Head of caudate nucleus (tissue), 42 donors: ENCODE data around the gene MEX3A.
"Not testable (repeated sequence)": the region's sequence is repeated elsewhere in the genome, so short reads cannot be mapped to it uniquely, and the experiment has no call there.

Experiments used
- DNase-seq, 42 donors: peaks; one replicate each; pipeline versions ENCODE4 v3.0.0 to v3.0.0-alpha.2; 2020 to 2021; ENCODE audit warnings: mixed read lengths in 7 of 42
- intact Hi-C: fragments of 100-400 bp; cut with DNase I; formaldehyde crosslinking; loops from one replicate; pipeline ENCODE4 v1.15.0; 2022

MEX3A gene

GRCh38 chr1:156089704-156090103, 7.4 kb upstream of the MEX3A start:
- no peak for DNase-seq
- intact Hi-C loops: loop anchor here (2.0 kb wide), 1 partner anchor 39 kb away; no protein-coding TSS in a partner anchor

- no peak for DNase-seq
- intact Hi-C loops: no loop called here
These were observed 4.0 kb upstream of the MEX3A start for GRCh38 chr1:156086256-156086662.

GRCh38 chr1:156083800-156084790, 1.8 kb upstream of the MEX3A start:
- intact Hi-C loops: no loop called here
- no peak for DNase-seq

GRCh38 chr1:156081917-156082308, 352 bp downstream of the MEX3A start:
- intact Hi-C loops: no loop called here
- DNase-seq: no peak

GRCh38 chr1:156081180-156081916, 917 bp downstream of the MEX3A start:
- DNase-seq: no peak
- intact Hi-C loops: no loop called here

- intact Hi-C loops: no loop called here
- no peak for DNase-seq
These were observed 1.4 kb downstream of the MEX3A start for GRCh38 chr1:156080863-156081179.

- no peak for DNase-seq
- intact Hi-C loops: no loop called here
These were observed 1.9 kb downstream of the MEX3A start for GRCh38 chr1:156080241-156080862.

GRCh38 chr1:156079762-156080161, 2.5 kb downstream of the MEX3A start:
- DNase-seq: no peak
- intact Hi-C loops: no loop called here

- no peak for DNase-seq
- intact Hi-C loops: no loop called here
These were observed 3.5 kb downstream of the MEX3A start for GRCh38 chr1:156078728-156079127.

- no peak for DNase-seq
- intact Hi-C loops: no loop called here
These were observed 4.9 kb downstream of the MEX3A start for GRCh38 chr1:156077430-156077760.

GRCh38 chr1:156076609-156077429, 5.4 kb downstream of the MEX3A start:
- intact Hi-C loops: no loop called here
- DNase-seq: peak in 2 of 42 donors; percentile 19 to 28

- intact Hi-C loops: no loop called here
- no peak for DNase-seq
These were observed 6.5 kb downstream of the MEX3A start for GRCh38 chr1:156075775-156076204.

- no peak for DNase-seq
- intact Hi-C loops: no loop called here
These were observed 7.1 kb downstream of the MEX3A start for GRCh38 chr1:156075162-156075561.

GRCh38 chr1:156074661-156075060, 7.6 kb downstream of the MEX3A start:
- intact Hi-C loops: no loop called here
- DNase-seq: no peak

- no peak for DNase-seq
- intact Hi-C loops: no loop called here
These were observed 8.5 kb downstream of the MEX3A start for GRCh38 chr1:156073740-156074139.

- DNase-seq: no peak
- intact Hi-C loops: no loop called here
These were observed 9.1 kb downstream of the MEX3A start for GRCh38 chr1:156073110-156073687.

GRCh38 chr1:156072251-156072650, 10.0 kb downstream of the MEX3A start:
- intact Hi-C loops: no loop called here

GRCh38 chr1:156071332-156071816, 10.9 kb downstream of the MEX3A start:
- intact Hi-C loops, DNase-seq: not testable (repeated sequence)

More at GRCh38 chr1:156072251-156072650, 10.0 kb downstream of the MEX3A start:
- no peak for DNase-seq

GRCh38 chr1:156070548-156070947, 11.7 kb downstream of the MEX3A start:
- intact Hi-C loops: no loop called here
- no peak for DNase-seq
